ENCODE data around the gene ODF2. TPM values are rescaled to one million over a fixed set of nuclear protein-coding genes. Genes with fewer than 3 reads are reported as not detected.

ODF2 gene
- total and polyA plus RNA-seq, 2 of the 13 experiments (the other 11 are each of a cell fraction or from before 2014, with no cell fraction given), result 9.8 to 31.3 TPM

DNA sequence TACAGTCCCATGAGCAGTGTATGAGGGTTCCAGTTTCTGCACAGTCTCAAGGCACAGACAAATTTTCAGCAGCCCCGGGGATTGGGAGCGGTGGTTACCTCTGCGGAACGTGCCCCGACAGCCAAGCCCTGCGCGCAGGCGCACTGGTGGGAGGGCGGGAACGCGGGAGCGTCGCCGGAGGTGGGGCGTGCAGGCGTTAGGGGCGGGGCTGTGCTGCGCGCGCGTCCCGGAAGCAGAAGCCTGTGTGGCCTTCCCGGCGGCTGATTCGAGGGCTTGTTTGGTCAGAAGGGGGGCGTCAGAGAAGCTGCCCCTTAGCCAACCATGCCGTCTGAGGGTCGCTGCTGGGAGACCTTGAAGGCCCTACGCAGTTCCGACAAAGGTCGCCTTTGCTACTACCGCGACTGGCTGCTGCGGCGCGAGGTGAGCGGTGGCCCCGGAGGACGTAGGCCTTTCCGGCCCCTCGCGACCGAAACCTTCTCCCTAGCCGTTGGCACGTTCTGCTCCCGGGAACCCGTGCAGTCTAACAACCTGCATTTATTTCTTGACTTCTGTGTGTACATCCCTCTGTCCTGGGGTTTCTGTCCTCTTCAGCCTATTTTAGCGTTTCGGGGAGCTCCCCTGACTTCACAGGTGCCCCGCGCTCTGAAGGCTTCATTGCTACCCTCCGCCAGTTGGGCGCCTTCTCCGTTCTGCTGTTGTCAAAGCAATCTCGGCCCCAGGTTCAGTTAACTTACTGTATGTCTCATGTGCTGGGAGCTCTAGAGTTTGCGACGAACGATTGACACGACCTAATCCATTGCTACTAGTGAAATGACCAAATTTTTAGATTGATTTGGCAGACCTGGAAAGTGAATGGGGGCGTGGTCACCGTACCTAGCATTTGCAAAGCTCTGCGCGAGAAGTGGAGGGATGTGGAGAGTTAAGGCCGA is 48.9 kb downstream of the ODF2 start, which contains the start of gene GLE1 (continued):
- TF ChIP-seq, protein P1, sequence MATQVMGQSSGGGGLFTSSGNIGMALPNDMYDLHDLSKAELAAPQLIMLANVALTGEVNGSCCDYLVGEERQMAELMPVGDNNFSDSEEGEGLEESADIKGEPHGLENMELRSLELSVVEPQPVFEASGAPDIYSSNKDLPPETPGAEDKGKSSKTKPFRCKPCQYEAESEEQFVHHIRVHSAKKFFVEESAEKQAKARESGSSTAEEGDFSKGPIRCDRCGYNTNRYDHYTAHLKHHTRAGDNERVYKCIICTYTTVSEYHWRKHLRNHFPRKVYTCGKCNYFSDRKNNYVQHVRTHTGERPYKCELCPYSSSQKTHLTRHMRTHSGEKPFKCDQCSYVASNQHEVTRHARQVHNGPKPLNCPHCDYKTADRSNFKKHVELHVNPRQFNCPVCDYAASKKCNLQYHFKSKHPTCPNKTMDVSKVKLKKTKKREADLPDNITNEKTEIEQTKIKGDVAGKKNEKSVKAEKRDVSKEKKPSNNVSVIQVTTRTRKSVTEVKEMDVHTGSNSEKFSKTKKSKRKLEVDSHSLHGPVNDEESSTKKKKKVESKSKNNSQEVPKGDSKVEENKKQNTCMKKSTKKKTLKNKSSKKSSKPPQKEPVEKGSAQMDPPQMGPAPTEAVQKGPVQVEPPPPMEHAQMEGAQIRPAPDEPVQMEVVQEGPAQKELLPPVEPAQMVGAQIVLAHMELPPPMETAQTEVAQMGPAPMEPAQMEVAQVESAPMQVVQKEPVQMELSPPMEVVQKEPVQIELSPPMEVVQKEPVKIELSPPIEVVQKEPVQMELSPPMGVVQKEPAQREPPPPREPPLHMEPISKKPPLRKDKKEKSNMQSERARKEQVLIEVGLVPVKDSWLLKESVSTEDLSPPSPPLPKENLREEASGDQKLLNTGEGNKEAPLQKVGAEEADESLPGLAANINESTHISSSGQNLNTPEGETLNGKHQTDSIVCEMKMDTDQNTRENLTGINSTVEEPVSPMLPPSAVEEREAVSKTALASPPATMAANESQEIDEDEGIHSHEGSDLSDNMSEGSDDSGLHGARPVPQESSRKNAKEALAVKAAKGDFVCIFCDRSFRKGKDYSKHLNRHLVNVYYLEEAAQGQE (IDR thresholded peaks at IDR 0.05; ENCODE audit: borderline replicate concordance in 1 of 2, low read depth in 1 of 2, low read length in 2 of 2), result no peak
- TF ChIP-seq, protein P2, sequence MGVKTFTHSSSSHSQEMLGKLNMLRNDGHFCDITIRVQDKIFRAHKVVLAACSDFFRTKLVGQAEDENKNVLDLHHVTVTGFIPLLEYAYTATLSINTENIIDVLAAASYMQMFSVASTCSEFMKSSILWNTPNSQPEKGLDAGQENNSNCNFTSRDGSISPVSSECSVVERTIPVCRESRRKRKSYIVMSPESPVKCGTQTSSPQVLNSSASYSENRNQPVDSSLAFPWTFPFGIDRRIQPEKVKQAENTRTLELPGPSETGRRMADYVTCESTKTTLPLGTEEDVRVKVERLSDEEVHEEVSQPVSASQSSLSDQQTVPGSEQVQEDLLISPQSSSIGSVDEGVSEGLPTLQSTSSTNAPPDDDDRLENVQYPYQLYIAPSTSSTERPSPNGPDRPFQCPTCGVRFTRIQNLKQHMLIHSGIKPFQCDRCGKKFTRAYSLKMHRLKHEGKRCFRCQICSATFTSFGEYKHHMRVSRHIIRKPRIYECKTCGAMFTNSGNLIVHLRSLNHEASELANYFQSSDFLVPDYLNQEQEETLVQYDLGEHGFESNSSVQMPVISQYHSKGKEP (CRISPR knock-in tag; IDR thresholded peaks at IDR 0.05), result no peak
- TF ChIP-seq GZF1 (CRISPR knock-in tag; IDR thresholded peaks at IDR 0.05), result peak; percentile 65; the same call in 1 of the 2 replicates
- 0 out of 2 replicates have a peak, but pooled peaks have one; percentile 30 for TF ChIP-seq ZNF629 (CRISPR knock-in tag; conservative IDR thresholded peaks at IDR 0.05)
- TF ChIP-seq, protein P3, sequence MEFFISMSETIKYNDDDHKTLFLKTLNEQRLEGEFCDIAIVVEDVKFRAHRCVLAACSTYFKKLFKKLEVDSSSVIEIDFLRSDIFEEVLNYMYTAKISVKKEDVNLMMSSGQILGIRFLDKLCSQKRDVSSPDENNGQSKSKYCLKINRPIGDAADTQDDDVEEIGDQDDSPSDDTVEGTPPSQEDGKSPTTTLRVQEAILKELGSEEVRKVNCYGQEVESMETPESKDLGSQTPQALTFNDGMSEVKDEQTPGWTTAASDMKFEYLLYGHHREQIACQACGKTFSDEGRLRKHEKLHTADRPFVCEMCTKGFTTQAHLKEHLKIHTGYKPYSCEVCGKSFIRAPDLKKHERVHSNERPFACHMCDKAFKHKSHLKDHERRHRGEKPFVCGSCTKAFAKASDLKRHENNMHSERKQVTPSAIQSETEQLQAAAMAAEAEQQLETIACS (CRISPR knock-in tag; IDR thresholded peaks at IDR 0.05), result peak; percentile 70
- TF ChIP-seq, protein P4, sequence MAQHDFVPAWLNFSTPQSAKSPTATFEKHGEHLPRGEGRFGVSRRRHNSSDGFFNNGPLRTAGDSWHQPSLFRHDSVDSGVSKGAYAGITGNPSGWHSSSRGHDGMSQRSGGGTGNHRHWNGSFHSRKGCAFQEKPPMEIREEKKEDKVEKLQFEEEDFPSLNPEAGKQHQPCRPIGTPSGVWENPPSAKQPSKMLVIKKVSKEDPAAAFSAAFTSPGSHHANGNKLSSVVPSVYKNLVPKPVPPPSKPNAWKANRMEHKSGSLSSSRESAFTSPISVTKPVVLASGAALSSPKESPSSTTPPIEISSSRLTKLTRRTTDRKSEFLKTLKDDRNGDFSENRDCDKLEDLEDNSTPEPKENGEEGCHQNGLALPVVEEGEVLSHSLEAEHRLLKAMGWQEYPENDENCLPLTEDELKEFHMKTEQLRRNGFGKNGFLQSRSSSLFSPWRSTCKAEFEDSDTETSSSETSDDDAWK (CRISPR knock-in tag; IDR thresholded peaks at IDR 0.05), result no peak
- no peak for TF ChIP-seq JUNB (CRISPR knock-in tag; IDR thresholded peaks at IDR 0.05; ENCODE audit: borderline replicate concordance)
- peak; percentile 91 for TF ChIP-seq EED (CRISPR knock-in tag; IDR thresholded peaks at IDR 0.05)
- TF ChIP-seq RFX5 (IDR thresholded peaks at IDR 0.05; ENCODE audit: low read depth, low read length), result no peak
- TF ChIP-seq, protein P5, sequence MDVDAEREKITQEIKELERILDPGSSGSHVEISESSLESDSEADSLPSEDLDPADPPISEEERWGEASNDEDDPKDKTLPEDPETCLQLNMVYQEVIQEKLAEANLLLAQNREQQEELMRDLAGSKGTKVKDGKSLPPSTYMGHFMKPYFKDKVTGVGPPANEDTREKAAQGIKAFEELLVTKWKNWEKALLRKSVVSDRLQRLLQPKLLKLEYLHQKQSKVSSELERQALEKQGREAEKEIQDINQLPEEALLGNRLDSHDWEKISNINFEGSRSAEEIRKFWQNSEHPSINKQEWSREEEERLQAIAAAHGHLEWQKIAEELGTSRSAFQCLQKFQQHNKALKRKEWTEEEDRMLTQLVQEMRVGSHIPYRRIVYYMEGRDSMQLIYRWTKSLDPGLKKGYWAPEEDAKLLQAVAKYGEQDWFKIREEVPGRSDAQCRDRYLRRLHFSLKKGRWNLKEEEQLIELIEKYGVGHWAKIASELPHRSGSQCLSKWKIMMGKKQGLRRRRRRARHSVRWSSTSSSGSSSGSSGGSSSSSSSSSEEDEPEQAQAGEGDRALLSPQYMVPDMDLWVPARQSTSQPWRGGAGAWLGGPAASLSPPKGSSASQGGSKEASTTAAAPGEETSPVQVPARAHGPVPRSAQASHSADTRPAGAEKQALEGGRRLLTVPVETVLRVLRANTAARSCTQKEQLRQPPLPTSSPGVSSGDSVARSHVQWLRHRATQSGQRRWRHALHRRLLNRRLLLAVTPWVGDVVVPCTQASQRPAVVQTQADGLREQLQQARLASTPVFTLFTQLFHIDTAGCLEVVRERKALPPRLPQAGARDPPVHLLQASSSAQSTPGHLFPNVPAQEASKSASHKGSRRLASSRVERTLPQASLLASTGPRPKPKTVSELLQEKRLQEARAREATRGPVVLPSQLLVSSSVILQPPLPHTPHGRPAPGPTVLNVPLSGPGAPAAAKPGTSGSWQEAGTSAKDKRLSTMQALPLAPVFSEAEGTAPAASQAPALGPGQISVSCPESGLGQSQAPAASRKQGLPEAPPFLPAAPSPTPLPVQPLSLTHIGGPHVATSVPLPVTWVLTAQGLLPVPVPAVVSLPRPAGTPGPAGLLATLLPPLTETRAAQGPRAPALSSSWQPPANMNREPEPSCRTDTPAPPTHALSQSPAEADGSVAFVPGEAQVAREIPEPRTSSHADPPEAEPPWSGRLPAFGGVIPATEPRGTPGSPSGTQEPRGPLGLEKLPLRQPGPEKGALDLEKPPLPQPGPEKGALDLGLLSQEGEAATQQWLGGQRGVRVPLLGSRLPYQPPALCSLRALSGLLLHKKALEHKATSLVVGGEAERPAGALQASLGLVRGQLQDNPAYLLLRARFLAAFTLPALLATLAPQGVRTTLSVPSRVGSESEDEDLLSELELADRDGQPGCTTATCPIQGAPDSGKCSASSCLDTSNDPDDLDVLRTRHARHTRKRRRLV (CRISPR knock-in tag; IDR thresholded peaks at IDR 0.05), result no peak
- TF ChIP-seq, protein P6, sequence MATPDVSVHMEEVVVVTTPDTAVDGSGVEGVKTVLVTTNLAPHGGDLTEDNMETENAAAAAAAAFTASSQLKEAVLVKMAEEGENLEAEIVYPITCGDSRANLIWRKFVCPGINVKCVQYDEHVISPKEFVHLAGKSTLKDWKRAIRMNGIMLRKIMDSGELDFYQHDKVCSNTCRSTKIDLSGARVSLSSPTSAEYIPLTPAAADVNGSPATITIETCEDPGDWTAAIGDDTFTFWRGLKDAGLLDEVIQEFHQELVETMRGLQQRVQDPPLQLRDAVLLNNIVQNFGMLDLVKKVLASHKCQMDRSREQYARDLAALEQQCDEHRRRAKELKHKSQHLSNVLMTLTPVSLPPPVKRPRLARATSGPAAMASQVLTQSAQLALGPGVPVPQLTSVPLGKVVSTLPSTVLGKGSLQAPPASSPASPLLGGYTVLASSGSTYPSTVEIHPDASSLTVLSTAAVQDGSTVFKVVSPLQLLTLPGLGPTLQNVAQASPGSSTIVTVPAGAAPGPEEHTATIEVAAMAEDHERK (CRISPR knock-in tag; IDR thresholded peaks at IDR 0.05; ENCODE audit: low read depth), result peak; percentile 69
- TF ChIP-seq ZNF530 (CRISPR knock-in tag; IDR thresholded peaks at IDR 0.05; ENCODE audit: low read depth), result no peak

Data from HepG2 (cell line).